Superior temporal gyrus (tissue), 1 donor: Measurements from ENCODE around the gene GNL3.
"Not testable (repeated sequence)": the region's sequence is repeated elsewhere in the genome, so short reads cannot be mapped to it uniquely, and the experiment has no call there.

Experiments used
- DNase-seq: peaks from one replicate; pipeline ENCODE4 v3.0.0-alpha.2; 2016; ENCODE audit errors: extremely low spot score

GNL3 gene, protein sequence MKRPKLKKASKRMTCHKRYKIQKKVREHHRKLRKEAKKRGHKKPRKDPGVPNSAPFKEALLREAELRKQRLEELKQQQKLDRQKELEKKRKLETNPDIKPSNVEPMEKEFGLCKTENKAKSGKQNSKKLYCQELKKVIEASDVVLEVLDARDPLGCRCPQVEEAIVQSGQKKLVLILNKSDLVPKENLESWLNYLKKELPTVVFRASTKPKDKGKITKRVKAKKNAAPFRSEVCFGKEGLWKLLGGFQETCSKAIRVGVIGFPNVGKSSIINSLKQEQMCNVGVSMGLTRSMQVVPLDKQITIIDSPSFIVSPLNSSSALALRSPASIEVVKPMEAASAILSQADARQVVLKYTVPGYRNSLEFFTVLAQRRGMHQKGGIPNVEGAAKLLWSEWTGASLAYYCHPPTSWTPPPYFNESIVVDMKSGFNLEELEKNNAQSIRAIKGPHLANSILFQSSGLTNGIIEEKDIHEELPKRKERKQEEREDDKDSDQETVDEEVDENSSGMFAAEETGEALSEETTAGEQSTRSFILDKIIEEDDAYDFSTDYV

DNA sequence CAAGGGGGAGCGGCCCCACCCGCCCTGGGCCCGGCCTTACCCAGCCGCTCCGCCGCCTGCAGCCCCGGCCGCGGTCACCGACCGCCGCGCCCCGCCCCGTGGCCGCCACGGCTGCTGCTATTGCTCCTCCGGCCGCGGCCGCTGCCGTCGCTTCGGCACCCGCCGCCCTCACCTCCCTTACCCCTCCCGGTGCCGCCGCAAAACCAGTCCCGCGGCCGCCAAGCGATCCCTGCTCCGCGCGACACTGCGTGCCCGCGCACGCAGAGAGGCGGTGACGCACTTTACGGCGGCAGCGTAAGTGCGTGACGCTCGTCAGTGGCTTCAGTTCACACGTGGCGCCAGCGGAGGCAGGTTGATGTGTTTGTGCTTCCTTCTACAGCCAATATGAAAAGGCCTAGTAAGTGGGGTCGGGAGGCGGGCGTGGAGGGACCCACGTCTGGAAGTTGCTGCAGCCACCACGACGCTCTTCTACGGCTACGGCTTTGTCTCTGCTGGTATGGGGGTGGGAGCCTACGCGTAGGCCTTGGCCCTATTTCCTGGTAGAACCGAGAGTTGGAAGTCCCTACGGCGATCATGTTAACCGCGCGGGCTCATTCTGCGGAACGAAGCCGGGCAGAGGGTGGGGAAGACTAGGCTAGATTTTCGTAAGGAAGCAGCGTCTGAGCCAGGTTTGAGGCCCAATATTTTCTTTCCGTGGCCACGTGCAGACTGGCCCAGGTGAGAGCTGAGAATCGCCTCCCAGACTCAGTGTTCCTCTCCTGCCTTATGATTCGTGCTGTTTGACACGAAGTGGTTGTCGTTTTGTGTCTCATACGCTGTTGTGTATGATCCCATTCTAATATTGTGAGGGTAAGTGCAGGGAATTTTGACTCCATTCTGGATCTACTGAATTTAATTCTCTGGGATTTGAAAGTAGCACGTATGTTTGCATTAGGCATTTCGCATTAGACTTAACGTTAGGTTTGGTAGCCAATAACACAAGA, at the start of gene GNL3, which contains the start of gene PBRM1:
Gene GNL3 (plus strand): TSS at position 324 of the 983 bp plus-strand sequence. CDS start 61 bp downstream, at position 385.
Gene PBRM1 (minus strand): TSS at position 205 of the 983 bp plus-strand sequence.
- peak; percentile 96 for DNase-seq

DNA sequence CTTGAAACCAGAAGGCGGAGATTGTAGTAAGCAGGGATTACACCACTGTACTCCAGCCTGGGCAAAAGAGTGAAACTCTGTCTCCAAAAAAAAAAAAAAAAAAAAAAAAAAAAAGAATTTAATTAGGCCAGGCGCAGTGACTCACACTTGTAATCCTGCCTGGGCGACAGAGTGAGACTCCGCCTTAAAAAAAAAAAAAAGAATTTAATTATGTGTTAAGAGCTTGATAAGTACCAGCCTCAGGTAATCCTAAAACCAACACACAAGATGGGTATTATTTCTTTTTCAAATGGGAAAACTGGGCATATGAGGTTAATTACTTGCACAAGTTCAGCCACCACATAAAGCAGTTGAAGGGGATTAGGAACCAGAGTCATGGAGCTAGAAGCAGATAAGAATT, 49.2 kb upstream of the GNL3 start:
- DNase-seq, result no peak

DNA sequence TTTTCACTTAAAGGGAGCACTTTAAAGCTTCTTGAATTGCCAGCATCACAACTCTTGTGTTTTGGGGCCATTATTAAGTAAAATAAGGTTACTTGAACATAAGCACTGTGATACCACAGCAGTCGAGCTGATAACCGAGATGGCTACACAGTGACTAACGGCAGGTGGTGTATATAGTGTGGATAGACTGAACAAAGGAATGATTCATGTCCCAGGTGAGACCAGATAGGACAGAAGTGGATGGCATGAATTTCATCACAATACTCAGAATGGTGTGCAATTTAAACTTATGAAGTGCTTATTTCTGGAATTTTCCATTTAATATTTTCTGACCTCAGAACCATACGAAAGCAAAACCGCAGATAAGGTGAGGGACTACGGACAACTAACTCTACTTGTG, 40.3 kb upstream of the GNL3 start:
- DNase-seq, result no peak

DNA sequence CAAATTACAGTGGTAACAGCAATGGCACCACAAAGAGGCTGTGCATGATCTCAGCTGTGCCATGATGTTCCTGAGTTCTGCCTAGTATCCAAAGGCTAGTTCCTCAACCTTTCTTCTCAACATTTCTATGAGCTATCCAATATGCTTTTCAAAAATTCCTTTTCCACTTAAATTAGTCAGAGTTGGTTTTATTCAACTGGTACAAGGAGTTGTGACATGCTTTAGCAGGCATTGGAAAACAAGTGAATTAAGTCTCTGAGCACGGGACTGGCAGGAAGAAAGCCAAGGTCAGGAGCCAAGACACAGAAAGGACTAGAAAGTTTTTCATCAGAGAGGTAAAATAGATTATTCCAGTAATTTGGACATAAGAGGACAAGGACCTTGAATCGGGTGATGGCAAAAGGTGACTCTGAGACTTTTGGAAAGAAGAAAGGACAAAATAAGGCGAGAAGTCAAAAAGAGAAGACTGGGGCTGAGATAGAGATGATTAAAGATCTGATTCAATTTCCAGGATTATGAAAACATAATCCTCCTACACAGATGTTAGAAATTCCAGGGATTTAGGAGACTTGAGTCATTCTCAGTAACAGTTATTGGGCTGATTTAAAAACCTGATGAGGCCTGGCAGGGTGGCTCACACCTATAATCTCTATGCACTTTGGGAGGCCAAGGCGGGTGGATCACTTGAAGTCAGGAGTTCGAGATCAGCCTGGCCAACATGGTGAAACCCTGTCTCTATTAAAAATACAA, 36.2 kb upstream of the GNL3 start:
- DNase-seq, result no peak

DNA sequence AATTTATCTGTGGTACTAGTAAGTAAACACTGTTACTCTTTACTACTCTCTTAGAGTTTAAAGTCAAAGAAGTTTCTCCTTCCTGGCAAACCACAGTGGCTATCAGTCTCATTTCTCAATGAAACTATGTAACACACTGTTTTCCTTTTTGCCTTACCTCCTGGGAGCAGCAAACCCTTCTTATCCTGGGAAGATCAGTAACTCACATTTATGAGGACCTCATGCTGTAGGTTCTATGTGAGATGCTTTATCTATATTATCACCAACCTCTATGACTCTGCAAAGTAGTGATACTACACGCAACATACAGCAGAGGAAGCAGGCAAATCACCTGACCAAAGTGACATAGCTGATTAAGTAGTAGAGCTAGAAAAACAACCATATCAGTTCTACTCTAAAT, 35.4 kb upstream of the GNL3 start:
- DNase-seq, result no peak

DNA sequence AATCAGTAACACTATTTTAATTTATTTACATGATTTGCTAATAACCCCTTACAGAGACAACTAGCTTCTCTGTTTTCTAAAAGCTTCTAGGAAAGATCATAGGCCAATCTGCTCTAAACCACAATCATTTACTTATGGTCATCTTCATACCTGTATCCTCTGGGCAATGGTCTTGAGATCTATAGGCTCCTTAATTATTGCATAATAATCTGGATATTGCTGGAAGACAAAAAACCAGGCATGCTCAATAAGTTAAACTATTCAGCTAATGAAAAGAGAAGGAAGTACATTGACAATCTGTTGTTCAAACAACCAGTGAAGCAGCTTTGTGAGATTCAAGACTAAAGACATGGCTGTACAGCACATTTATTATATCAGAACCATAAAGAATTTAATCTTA, 34.2 kb upstream of the GNL3 start:
- DNase-seq, result no peak

DNA sequence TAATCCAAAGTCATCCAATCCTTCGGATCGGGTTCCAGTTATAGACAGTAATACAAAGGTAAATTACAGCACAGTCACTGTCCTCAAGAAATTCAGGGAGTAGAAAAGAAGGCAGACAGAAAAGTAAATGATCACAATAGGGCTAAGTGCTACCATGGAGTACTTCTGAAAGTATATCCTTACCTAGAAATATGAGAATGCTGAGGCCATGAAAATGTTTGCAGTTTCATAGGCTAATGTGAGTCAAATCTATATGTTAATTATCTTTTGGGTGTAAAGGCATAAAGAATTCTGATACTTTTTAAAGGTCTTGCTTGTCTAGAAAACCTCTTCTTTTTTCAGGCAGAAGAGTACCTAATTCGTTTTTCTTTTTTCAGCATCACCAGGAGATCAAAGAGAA, 29.9 kb upstream of the GNL3 start:
- DNase-seq, result no peak

DNA sequence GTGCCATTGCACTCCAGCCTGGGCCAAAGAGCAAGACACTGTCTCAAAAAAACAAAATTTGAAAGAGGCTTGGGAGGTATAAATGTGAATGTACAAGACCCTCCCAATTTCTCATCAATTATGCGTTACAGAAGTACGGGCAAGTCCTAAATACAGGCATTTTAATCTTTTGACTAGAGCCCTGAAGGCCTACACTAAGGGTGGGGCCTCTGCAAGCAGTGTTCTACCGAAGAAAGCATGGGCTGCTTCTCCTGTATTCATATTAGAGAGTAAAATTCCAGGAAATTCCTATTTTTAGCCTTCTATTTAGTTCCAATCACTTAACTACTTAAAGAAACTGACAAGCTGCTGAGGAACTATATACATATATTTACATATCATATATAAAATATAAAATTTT, 25.8 kb upstream of the GNL3 start:
- DNase-seq, result no peak

DNA sequence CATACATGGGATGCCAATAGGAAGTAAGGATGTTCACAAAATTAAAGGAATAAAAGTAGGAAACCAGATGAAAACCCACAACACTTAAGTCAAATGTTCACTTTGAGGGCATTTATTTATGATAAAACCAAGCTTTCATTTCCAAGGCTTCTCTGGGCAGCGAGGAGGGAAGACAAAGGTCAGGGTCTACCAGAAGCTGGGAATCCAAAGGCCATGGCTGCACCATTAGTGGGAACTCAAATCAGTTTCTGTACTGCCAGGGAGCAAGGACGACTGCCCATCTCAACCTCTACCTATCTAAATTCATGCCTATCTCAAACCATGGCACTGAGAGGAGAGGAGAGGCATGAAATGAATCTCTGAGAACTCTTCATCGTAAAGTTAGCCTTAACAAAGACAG, 22.7 kb upstream of the GNL3 start:
- no peak for DNase-seq

DNA sequence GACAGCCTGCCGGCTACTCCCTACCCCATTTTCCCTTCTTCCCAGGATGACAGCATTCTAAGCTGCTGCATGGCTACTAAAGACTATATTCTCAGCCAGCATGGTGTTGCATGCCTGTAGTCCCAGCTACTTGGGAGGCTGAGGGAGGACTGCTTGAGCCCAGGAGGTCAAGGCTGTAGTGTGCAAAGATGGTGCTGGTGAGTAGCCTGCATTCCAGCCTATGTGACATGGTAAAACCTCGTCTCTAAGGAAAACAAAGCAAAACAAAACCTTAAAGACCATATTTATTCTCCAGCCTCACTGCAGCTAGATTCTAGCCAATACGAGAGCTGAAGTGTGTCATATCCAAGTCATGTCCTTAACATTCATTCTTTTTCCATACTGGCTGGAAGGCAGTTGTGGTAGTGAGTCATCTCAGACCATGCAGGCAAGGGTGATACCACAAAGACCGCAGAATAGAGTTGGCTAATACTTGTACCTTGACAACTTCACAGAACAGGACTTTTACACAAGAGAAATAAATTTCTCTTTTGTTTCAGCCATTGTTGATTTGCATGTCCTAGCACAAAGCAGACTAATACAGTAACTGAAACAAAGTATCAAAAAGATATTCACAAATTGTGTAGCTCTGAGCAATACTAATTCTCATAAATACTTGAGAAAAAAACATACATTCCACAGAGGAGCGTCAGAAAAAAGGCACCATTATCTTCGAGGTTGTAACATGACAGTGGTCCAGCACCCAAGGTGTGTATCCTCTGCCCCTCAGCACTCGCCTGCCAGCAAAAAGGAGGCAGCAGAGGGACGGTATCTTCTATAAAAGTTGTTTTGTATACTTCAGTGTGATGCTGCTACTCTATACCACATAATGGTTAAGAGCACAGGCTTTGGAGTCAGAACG, 15.0 kb upstream of the GNL3 start:
- DNase-seq, result no peak

DNA sequence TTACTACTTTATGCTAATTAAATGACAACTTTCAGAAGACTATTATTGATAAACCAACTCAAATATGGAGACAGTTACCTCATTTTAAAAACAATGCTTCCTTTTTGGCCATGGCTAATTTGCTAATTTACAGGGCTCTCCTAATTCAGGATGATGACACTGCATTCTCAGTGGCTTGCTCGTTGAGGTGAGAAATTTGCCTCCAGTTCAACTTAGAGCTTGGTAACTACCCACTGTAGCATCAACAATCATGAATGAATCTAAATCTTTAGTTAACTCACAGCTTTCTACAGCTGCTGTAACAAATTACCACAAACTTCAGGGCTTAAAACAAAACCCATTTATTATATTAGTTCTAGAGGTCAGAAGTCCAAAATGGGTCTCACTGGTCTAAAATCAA, 14.2 kb upstream of the GNL3 start:
- DNase-seq, result no peak

DNA sequence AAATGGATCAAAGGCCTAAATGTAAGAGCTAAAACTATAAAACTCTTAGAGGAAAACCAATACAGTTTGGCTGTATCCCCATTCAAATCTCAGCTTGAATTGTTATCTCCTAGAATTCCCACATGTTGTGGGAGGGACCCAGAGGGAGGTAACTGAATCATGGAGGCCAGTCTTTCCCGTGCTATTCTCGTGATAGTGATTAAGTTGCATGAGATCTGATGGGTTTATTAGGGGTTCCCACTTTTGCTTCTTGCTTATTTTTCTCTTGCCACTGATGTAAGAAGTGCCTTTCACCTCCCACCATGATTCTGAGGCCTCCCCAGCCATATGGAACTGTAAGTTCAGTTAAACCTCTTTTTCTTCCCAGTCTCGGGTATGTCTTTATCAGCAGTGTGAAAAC, 9.6 kb upstream of the GNL3 start:
- DNase-seq, result not testable (repeated sequence)

DNA sequence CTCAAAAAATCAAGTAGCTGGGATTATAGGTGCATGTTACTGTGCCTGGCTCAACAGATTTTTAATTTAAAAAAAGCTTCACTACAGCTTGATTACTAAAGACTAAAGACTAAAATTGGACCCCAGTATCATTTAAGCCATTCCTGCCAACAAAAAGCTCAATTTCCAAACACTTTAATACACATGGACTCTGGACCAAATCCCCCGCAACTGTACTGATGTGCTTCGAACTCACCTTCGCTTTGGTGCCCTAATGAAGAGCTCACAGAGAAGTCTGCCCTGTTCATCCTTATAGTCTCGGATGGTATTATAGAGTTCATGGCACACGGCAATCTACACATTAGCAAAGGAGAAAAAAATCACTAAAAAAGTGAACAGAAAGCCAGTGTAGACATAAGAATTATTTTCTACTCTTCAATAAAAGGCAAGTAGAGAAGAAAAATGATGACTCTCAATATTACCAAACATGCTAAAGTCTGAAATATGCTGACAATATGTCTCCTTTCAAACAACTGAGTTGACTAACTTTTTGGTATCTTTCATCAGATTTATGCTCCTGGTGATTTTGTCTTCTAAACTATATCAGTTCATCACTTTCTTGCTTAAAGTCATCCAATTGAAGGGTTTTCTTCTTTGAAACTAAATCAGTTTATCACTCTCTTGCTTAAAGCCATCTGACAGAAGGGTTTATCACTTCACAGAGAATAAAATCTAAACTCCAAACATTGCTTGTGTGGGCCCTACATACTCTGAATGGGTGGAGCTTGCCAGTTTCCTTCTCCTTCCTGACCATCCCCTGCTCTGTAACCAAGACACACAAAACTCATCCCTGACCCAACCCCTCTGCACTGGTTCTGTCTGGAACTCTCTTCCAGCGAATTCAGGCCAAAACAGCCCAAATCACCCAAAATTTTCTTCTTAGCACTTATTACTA, 7.3 kb upstream of the GNL3 start:
- no peak for DNase-seq

DNA sequence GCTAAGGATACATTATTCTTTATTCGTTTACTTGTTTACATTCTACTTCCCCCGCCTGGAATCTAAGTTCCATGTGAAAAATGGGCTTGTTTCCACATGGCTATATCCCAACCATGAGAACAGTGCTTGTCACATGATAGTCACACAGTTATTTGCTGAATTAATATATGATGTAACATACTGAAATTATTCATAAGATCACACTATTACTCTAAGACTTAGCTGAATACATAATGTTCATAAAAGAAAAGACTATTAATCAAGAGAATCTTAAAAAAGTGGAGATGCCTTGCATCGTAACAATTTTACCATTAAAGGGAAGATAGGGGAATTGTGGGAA, 6.7 kb upstream of the GNL3 start:
- no peak for DNase-seq

DNA sequence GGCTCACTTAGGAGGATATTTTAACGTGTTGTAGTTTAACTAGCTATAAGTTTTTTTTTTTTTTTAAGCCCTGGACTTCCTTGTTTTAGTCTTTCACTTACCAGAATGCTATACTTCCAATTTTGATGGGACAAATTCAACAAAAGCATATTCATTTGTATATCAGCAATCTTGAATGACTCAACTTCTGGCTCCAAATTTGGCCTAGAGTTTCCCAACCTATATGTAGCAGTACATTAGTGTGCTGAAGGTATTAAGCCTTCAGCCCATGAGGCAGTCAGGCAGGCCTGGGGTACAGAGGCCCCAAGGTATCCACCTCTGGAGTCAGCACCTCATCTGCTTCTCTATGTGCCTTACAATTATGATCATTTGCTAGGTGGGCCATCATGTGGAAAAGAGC, 6.0 kb upstream of the GNL3 start:
- no peak for DNase-seq

DNA sequence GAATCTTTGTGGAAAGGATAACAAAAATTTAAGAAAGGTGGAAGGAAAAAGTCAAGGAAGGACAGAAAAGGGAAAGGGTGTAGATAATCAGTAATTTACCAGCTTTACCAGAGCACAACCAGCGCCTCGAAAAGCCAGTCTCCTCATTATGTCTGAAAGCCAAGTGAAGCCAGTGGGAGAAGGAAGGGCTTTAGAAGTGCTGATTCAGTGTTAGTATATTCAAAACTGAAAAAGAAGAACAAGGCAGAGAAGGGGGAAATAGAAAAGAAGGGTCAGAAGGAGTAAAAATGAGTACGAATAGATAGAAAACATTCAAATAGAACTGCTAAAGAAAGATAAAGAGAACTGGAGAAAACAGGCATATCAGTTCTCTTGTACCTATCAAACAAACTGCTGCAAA, 4.2 kb upstream of the GNL3 start:
- DNase-seq, result no peak

DNA sequence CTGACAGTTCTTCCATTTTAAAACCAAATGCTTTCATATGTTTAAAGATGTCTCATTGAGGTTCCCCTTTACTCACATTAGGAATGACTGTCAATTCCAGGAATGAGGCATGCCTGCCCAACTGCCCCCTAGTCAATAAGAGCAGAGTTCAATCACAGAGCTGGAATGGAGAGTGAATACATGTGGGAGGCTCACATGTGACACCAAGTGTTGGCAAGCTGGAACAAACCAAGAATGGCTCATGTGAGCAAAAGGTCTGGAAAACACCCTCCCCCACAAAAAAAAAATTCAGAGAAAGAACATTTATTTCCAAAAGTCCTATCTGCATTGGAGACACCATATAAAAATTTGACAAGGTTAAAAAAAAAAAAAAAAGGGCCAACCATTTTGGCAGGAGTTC, 3.8 kb upstream of the GNL3 start:
- peak; percentile 59 for DNase-seq

DNA sequence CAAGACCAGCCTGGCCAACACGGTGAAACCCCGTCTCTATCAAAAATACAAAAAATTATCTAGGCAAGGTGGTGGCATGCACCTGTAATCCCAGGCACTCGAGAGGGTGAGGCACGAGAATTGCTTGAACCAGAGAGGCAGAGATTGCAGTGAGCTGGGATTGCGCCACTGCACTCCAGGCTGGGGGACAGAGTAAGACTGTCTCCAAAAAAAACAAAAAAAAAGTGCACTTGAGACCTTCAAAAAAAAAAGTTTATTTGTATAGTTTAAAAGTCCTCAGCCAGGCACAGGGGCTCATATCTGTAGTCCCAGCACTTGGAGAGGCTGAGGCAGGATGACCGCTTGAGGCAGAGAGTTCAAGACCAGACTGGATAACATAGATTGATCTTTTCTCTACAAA, 2.2 kb upstream of the GNL3 start:
- DNase-seq, result no peak

DNA sequence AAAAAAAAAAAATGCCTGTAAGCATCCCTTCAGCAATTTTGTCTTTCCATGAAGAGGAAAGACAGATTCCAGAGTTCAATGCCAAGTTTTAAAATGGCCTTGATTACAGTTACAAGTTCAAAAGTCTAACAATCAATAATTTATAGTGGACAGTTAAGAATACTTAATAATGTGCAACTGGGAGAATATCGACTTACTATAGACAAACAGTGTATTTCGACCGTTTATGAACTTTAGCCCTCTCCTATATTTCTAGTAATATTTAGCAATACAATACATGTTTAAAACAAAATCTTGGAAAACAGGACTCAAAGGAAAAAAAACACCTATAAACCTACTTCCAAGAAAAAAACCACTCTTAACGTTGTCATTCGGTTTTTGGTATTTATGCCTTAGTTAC, 1.6 kb upstream of the GNL3 start:
- DNase-seq, result no peak

DNA sequence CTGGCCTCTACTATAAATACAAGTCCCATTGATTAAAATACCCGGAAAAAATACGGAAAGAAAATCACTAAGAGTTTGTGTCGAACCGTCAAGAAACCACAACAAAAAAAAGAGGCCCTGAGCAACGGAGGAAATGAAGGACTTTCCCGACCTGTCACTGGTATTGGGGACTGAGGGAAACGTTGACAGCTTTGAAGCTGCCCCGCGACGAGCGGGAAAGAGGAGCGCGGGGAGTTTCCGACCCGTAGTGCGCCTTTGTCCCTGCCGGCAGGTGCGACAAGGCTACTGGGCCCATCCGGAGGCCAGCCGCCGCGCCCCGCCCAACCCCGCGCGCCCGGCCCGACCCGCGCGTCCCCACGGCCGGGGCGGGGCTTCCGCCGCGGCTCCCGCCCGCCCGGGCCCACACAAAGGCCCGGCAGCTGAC, 535 bp upstream of the GNL3 start:
- DNase-seq, result peak; percentile 76
